ENCODE data around the gene MMP21.

MMP21 gene

GRCh38 chr10:125781374-125781773, 5.8 kb upstream of the MMP21 start:
- Histone ChIP-seq H3K27ac (ENCODE audit: low read length) (no peak overlapping the region), H3K36me3 (ENCODE audit: insufficient read depth, low read length) (no peaks in the 10 kb centered on the region), H4K20me1 (ENCODE audit: insufficient read depth, low read length) (no peaks in the 10 kb centered on the region), H3K4me1 (ENCODE audit: insufficient read depth, low read length) (no peaks in the 10 kb centered on the region), H3K27me3 (ENCODE audit: insufficient read depth, low read length, poor library complexity) (no peaks in the 10 kb centered on the region), H3K79me2 (ENCODE audit: insufficient read depth, low read length) (no peaks in the 10 kb centered on the region), H3K9me3 (ENCODE audit: insufficient read depth, low read length, severe bottlenecking) (no peaks in the 10 kb centered on the region), H3K9ac (ENCODE audit: low read depth, low read length) (no peak overlapping the region), H3K4me3 (ENCODE audit: low read depth in 1 of 2, low read length in 2 of 2) (no peak overlapping the region), H3K4me2 (ENCODE audit: insufficient read depth, low read length) (no peak overlapping the region), H2AFZ (ENCODE audit: low read depth, low read length) (no peak overlapping the region)
- no peak for ATAC-seq (ENCODE audit: insufficient read depth, low read depth)
- TF ChIP-seq EZH2 (IDR thresholded peaks at IDR 0.05; ENCODE audit: borderline replicate concordance, low read depth, low read length, severe bottlenecking): no peak
- no peak for TF ChIP-seq CTCF (IDR thresholded peaks at IDR 0.05; ENCODE audit: borderline replicate concordance, extremely low read depth, low read length, poor library complexity, severe bottlenecking)
- no peak for DNase-seq

GRCh38 chr10:125779403-125780327, 4.0 kb upstream of the MMP21 start:
- H3K27me3 ChIP-seq (ENCODE audit: insufficient read depth, low read length, poor library complexity): no peaks in the 10 kb centered on the region
- H3K27ac ChIP-seq (ENCODE audit: low read length): no peak overlapping the region
- H3K4me2 ChIP-seq (ENCODE audit: insufficient read depth, low read length): no peak overlapping the region
- H2AFZ ChIP-seq (ENCODE audit: low read depth, low read length): no peak overlapping the region
- H3K36me3 ChIP-seq (ENCODE audit: insufficient read depth, low read length): no peaks in the 10 kb centered on the region
- no peaks in the 10 kb centered on the region for H3K9me3 ChIP-seq (ENCODE audit: insufficient read depth, low read length, severe bottlenecking)
- no peaks in the 10 kb centered on the region; the same call in 1 of the 2 replicates for H4K20me1 ChIP-seq (ENCODE audit: insufficient read depth, low read length)
- no peaks in the 10 kb centered on the region for H3K4me1 ChIP-seq (ENCODE audit: insufficient read depth, low read length)
- no peak for ATAC-seq (ENCODE audit: insufficient read depth, low read depth)
- no peak for TF ChIP-seq CTCF (IDR thresholded peaks at IDR 0.05; ENCODE audit: borderline replicate concordance, extremely low read depth, low read length, poor library complexity, severe bottlenecking)
- no peak for TF ChIP-seq EZH2 (IDR thresholded peaks at IDR 0.05; ENCODE audit: borderline replicate concordance, low read depth, low read length, severe bottlenecking)
- H3K9ac ChIP-seq (ENCODE audit: low read depth, low read length): no peak overlapping the region
- no peak overlapping the region for H3K4me3 ChIP-seq (ENCODE audit: low read depth in 1 of 2, low read length in 2 of 2)
- DNase-seq: no peak
- no peaks in the 10 kb centered on the region for H3K79me2 ChIP-seq (ENCODE audit: insufficient read depth, low read length)

DNA sequence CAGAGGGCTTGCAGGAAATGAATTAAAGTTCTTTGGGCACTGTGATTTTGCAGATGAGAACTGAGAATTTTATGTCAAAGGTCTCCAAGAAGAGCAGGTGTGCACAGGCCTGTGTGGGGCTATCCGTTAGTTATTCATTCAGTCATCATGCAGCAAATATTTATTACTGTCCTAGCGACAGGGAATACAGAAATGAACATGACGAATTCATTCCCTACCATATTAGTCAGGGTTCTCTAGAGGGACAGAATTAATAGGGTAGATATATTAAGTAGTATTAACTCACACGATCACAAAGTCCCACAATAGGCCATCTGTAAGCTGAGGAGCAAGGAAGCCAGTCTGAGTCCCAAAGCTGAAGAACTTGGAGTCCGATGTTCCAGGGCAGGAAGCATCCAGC, 2.9 kb upstream of the MMP21 start:
- H3K27ac ChIP-seq (ENCODE audit: low read length): no peak overlapping the region
- no peak for DNase-seq
- H3K27me3 ChIP-seq (ENCODE audit: insufficient read depth, low read length, poor library complexity): no peaks in the 10 kb centered on the region
- H3K79me2 ChIP-seq (ENCODE audit: insufficient read depth, low read length): no peaks in the 10 kb centered on the region
- H3K9ac ChIP-seq (ENCODE audit: low read depth, low read length): no peak overlapping the region
- no peak overlapping the region for H2AFZ ChIP-seq (ENCODE audit: low read depth, low read length)
- no peak overlapping the region for H3K4me2 ChIP-seq (ENCODE audit: insufficient read depth, low read length)
- TF ChIP-seq CTCF (IDR thresholded peaks at IDR 0.05; ENCODE audit: borderline replicate concordance, extremely low read depth, low read length, poor library complexity, severe bottlenecking): no peak
- TF ChIP-seq EZH2 (IDR thresholded peaks at IDR 0.05; ENCODE audit: borderline replicate concordance, low read depth, low read length, severe bottlenecking): no peak
- H3K9me3 ChIP-seq (ENCODE audit: insufficient read depth, low read length, severe bottlenecking): no peaks in the 10 kb centered on the region
- no peaks in the 10 kb centered on the region for H3K4me1 ChIP-seq (ENCODE audit: insufficient read depth, low read length)
- no peaks in the 10 kb centered on the region for H3K36me3 ChIP-seq (ENCODE audit: insufficient read depth, low read length)
- H4K20me1 ChIP-seq (ENCODE audit: insufficient read depth, low read length): no peaks in the 10 kb centered on the region; the same call in 1 of the 2 replicates
- no peak for ATAC-seq (ENCODE audit: insufficient read depth, low read depth)
- no peak overlapping the region for H3K4me3 ChIP-seq (ENCODE audit: low read depth in 1 of 2, low read length in 2 of 2)

Data from DND-41 (cell line).